Adipocyte (in vitro differentiated cells): ENCODE results near the gene CDH4.

Experiments used
- DNase-seq: peaks from one replicate; pipeline ENCODE4 v3.0.0-alpha.2; 2015; ENCODE audit warnings: low read depth
- H3K27me3 ChIP-seq: replicated peaks from 2 replicates; pipeline ENCODE4 v1.7.0; 2013; ENCODE audit warnings: mild to moderate bottlenecking, low read length, moderate library complexity; ENCODE audit not compliant: control insufficient read depth, insufficient read depth
- H3K36me3 ChIP-seq: 2 replicates; pipeline ENCODE4 v1.7.0; 2013; ENCODE audit warnings: low read length, mild to moderate bottlenecking, moderate library complexity; ENCODE audit not compliant: control insufficient read depth, insufficient read depth, severe bottlenecking
- H3K4me1 ChIP-seq: 2 replicates; pipeline ENCODE4 v1.7.0; 2013; ENCODE audit warnings: mild to moderate bottlenecking, low read length, moderate library complexity; ENCODE audit not compliant: control insufficient read depth, insufficient read depth
- H3K4me3 ChIP-seq: 2 replicates; pipeline ENCODE4 v1.7.0; 2013; ENCODE audit warnings: mild to moderate bottlenecking, low read length, moderate library complexity
- H3K9ac ChIP-seq: 2 replicates; pipeline ENCODE4 v1.7.0; 2013; ENCODE audit warnings: mild to moderate bottlenecking, low read length, moderate library complexity
- H3K9me3 ChIP-seq: 2 replicates; pipeline ENCODE4 v1.7.0; 2013; ENCODE audit warnings: mild to moderate bottlenecking, low read length, moderate library complexity; ENCODE audit not compliant: control insufficient read depth

CDH4 gene

GRCh38 chr20:61411743-61412142, 159.7 kb downstream of the CDH4 start:
- Histone ChIP-seq H3K27me3 (no peaks in the 10 kb centered on the region), H3K4me1 (no peaks in the 10 kb centered on the region), H3K4me3 (no peak overlapping the region), H3K9me3 (peaks cover 6% of the 10 kb centered on the region), H3K9ac (no peak overlapping the region), H3K36me3 (no peaks in the 10 kb centered on the region)
- DNase-seq = no peak

- DNase-seq = no peak
- H3K27me3 ChIP-seq = no peaks in the 10 kb centered on the region
- no peaks in the 10 kb centered on the region for H3K4me1 ChIP-seq
- H3K4me3 ChIP-seq = no peak overlapping the region
- H3K36me3 ChIP-seq = no peaks in the 10 kb centered on the region
- peaks cover 6% of the 10 kb centered on the region for H3K9me3 ChIP-seq
- no peak overlapping the region for H3K9ac ChIP-seq
These were observed 161.7 kb downstream of the CDH4 start for GRCh38 chr20:61413752-61414151.

GRCh38 chr20:61414455-61414991, 162.5 kb downstream of the CDH4 start:
- DNase-seq = no peak
- Histone ChIP-seq H3K4me3 (no peak overlapping the region), H3K36me3 (no peaks in the 10 kb centered on the region), H3K9ac (no peak overlapping the region), H3K9me3 (peaks cover 6% of the 10 kb centered on the region), H3K27me3 (no peaks in the 10 kb centered on the region), H3K4me1 (no peaks in the 10 kb centered on the region)

- no peak for DNase-seq
These were observed 164.5 kb downstream of the CDH4 start for GRCh38 chr20:61416546-61416945.

GRCh38 chr20:61417221-61417941, 165.3 kb downstream of the CDH4 start:
- no peak overlapping the region for H3K9ac ChIP-seq
- H3K27me3 ChIP-seq = no peaks in the 10 kb centered on the region
- no peaks in the 10 kb centered on the region for H3K4me1 ChIP-seq
- no peak for DNase-seq
- no peaks in the 10 kb centered on the region for H3K36me3 ChIP-seq
- no peak overlapping the region for H3K4me3 ChIP-seq
- H3K9me3 ChIP-seq = peaks cover 9% of the 10 kb centered on the region

More at GRCh38 chr20:61416546-61416945, 164.5 kb downstream of the CDH4 start:
- Histone ChIP-seq H3K9me3 (peaks cover 9% of the 10 kb centered on the region), H3K4me1 (no peaks in the 10 kb centered on the region), H3K4me3 (no peak overlapping the region), H3K36me3 (no peaks in the 10 kb centered on the region), H3K27me3 (no peaks in the 10 kb centered on the region), H3K9ac (no peak overlapping the region)

- Histone ChIP-seq H3K27me3 (no peaks in the 10 kb centered on the region), H3K36me3 (no peaks in the 10 kb centered on the region), H3K4me3 (no peak overlapping the region), H3K9me3 (peaks cover 4% of the 10 kb centered on the region), H3K4me1 (no peaks in the 10 kb centered on the region), H3K9ac (no peak overlapping the region)
- DNase-seq = no peak
These were observed 166.9 kb downstream of the CDH4 start for GRCh38 chr20:61419010-61419409.

- H3K9me3 ChIP-seq = peaks cover 3% of the 10 kb centered on the region
- H3K9ac ChIP-seq = no peak overlapping the region
- DNase-seq = no peak
- no peaks in the 10 kb centered on the region for H3K27me3 ChIP-seq
- no peaks in the 10 kb centered on the region for H3K36me3 ChIP-seq
- no peaks in the 10 kb centered on the region for H3K4me1 ChIP-seq
- H3K4me3 ChIP-seq = no peak overlapping the region
These were observed 167.4 kb downstream of the CDH4 start for GRCh38 chr20:61419501-61419900.

GRCh38 chr20:61420056-61420455, 168.0 kb downstream of the CDH4 start:
- no peak overlapping the region for H3K4me3 ChIP-seq
- no peak overlapping the region for H3K9ac ChIP-seq
- H3K27me3 ChIP-seq = no peaks in the 10 kb centered on the region
- H3K9me3 ChIP-seq = peaks cover 3% of the 10 kb centered on the region
- no peaks in the 10 kb centered on the region for H3K4me1 ChIP-seq
- no peaks in the 10 kb centered on the region for H3K36me3 ChIP-seq
- DNase-seq = no peak

- no peak overlapping the region for H3K4me3 ChIP-seq
- no peaks in the 10 kb centered on the region for H3K4me1 ChIP-seq
- peaks cover 3% of the 10 kb centered on the region for H3K9me3 ChIP-seq
- DNase-seq = no peak
- no peaks in the 10 kb centered on the region for H3K27me3 ChIP-seq
- no peaks in the 10 kb centered on the region for H3K36me3 ChIP-seq
- H3K9ac ChIP-seq = no peak overlapping the region
These were observed 168.7 kb downstream of the CDH4 start for GRCh38 chr20:61420781-61421180.

GRCh38 chr20:61422636-61423425, 170.8 kb downstream of the CDH4 start:
- Histone ChIP-seq H3K4me3 (no peak overlapping the region), H3K27me3 (peaks cover 5% of the 10 kb centered on the region), H3K9ac (no peak overlapping the region), H3K9me3 (peaks cover 3% of the 10 kb centered on the region), H3K36me3 (no peaks in the 10 kb centered on the region), H3K4me1 (no peaks in the 10 kb centered on the region)
- no peak for DNase-seq

- DNase-seq = no peak
- Histone ChIP-seq H3K9me3 (peaks cover 3% of the 10 kb centered on the region), H3K9ac (no peak overlapping the region), H3K36me3 (no peaks in the 10 kb centered on the region), H3K4me3 (no peak overlapping the region), H3K27me3 (peaks cover 9% of the 10 kb centered on the region), H3K4me1 (no peaks in the 10 kb centered on the region)
These were observed 172.1 kb downstream of the CDH4 start for GRCh38 chr20:61424011-61424627.
